DND-41 (cell line): ENCODE results near the gene GPR68.

Experiments
- ATAC-seq: fragments of 200-7000 bp; cut with Tn5 transposase; 3 replicates; pipeline ENCODE4 v1.9.1; 2021; ENCODE audit warnings: low read depth; ENCODE audit not compliant: insufficient read depth
- DNase-seq: peaks from one replicate; pipeline ENCODE4 v3.0.0-alpha.2; 2020
- H2AFZ ChIP-seq: 2 replicates; pipeline ENCODE4 v1.6.0; 2012; ENCODE audit warnings: low read depth, low read length
- H3K27ac ChIP-seq: 2 replicates; pipeline ENCODE4 v1.5.1; 2012; ENCODE audit warnings: low read length, inconsistent platforms
- H3K27me3 ChIP-seq: fragments of 200-600 bp; sonication (generic); 2 replicates; pipeline ENCODE4 v1.6.0; 2012; ENCODE audit warnings: low read length, mild to moderate bottlenecking, inconsistent platforms; ENCODE audit not compliant: insufficient read depth, poor library complexity
- H3K36me3 ChIP-seq: 2 replicates; pipeline ENCODE4 v1.5.1; 2012; ENCODE audit warnings: low read length, inconsistent platforms; ENCODE audit not compliant: insufficient read depth
- H3K4me1 ChIP-seq: 2 replicates; pipeline ENCODE4 v1.5.1; 2012; ENCODE audit warnings: mild to moderate bottlenecking, low read length; ENCODE audit not compliant: insufficient read depth
- H3K4me2 ChIP-seq: 2 replicates; pipeline ENCODE4 v1.6.0; 2012; ENCODE audit warnings: mild to moderate bottlenecking, moderate library complexity, low read length, inconsistent platforms; ENCODE audit not compliant: insufficient read depth
- H3K4me3 ChIP-seq, 2 experiments: fragments of 200-600 bp in 1 of 2; shearing (Covaris generic) in 1 of 2; 2 replicates each; pipeline ENCODE4 v1.5.1; 2012 to 2016; ENCODE audit warnings: inconsistent platforms in 2 of 2, low read length in 2 of 2, mild to moderate bottlenecking in 2 of 2, low read depth in 1 of 2, moderate library complexity in 1 of 2
- H3K79me2 ChIP-seq: 2 replicates; pipeline ENCODE4 v1.6.0; 2012; ENCODE audit warnings: low read length, inconsistent platforms; ENCODE audit not compliant: insufficient read depth
- H3K9ac ChIP-seq: 2 replicates; pipeline ENCODE4 v1.6.0; 2012; ENCODE audit warnings: low read depth, mild to moderate bottlenecking, inconsistent platforms, low read length, moderate library complexity
- H3K9me3 ChIP-seq: 2 replicates; pipeline ENCODE4 v1.5.1; 2012; ENCODE audit warnings: low read length, moderate library complexity, mild to moderate bottlenecking, inconsistent platforms; ENCODE audit not compliant: insufficient read depth, severe bottlenecking
- H4K20me1 ChIP-seq: 2 replicates; pipeline ENCODE4 v1.6.0; 2012; ENCODE audit warnings: low read length; ENCODE audit not compliant: insufficient read depth
- EZH2 ChIP-seq: IDR thresholded peaks from 3 replicates; pipeline ENCODE4 v1.6.1; 2012; ENCODE audit warnings: borderline replicate concordance, low read depth, mild to moderate bottlenecking, moderate library complexity, low read length, inconsistent platforms; ENCODE audit not compliant: severe bottlenecking
- TF ChIP-seq, protein P1 (sequence below): IDR thresholded peaks from 2 replicates; pipeline ENCODE4 v1.5.1; 2012; ENCODE audit warnings: borderline replicate concordance, low read length, moderate library complexity, mild to moderate bottlenecking; ENCODE audit not compliant: poor library complexity, severe bottlenecking; ENCODE audit errors: extremely low read depth

GPR68 gene

GRCh38 chr14:91197631-91198030, 46.9 kb downstream of the GPR68 start:
- Histone ChIP-seq H3K9me3 (no peaks in the 10 kb centered on the region), H3K9ac (no peak overlapping the region), H3K4me1 (peaks cover 26% of the 10 kb centered on the region), H3K4me2 (no peak overlapping the region), H2AFZ (no peak overlapping the region), H4K20me1 (peaks cover 7% of the 10 kb centered on the region; the same call in 1 of the 2 replicates), H3K4me3 (no peak overlapping the region), H3K36me3 (peaks cover 72% of the 10 kb centered on the region), H3K79me2 (no peaks in the 10 kb centered on the region), H3K27ac (no peak overlapping the region), H3K27me3 (no peaks in the 10 kb centered on the region)
- TF ChIP-seq, protein P1, sequence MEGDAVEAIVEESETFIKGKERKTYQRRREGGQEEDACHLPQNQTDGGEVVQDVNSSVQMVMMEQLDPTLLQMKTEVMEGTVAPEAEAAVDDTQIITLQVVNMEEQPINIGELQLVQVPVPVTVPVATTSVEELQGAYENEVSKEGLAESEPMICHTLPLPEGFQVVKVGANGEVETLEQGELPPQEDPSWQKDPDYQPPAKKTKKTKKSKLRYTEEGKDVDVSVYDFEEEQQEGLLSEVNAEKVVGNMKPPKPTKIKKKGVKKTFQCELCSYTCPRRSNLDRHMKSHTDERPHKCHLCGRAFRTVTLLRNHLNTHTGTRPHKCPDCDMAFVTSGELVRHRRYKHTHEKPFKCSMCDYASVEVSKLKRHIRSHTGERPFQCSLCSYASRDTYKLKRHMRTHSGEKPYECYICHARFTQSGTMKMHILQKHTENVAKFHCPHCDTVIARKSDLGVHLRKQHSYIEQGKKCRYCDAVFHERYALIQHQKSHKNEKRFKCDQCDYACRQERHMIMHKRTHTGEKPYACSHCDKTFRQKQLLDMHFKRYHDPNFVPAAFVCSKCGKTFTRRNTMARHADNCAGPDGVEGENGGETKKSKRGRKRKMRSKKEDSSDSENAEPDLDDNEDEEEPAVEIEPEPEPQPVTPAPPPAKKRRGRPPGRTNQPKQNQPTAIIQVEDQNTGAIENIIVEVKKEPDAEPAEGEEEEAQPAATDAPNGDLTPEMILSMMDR: no peak
- no peak for TF ChIP-seq EZH2
- no peak for ATAC-seq
- DNase-seq: no peak

GRCh38 chr14:91195881-91196280, 48.6 kb downstream of the GPR68 start:
- Histone ChIP-seq H3K4me2 (no peak overlapping the region), H3K27me3 (no peaks in the 10 kb centered on the region), H2AFZ (no peak overlapping the region), H3K79me2 (no peaks in the 10 kb centered on the region), H3K27ac (no peak overlapping the region), H3K9ac (no peak overlapping the region), H4K20me1 (peaks cover 7% of the 10 kb centered on the region; the same call in 1 of the 2 replicates), H3K4me3 (no peak overlapping the region), H3K9me3 (no peaks in the 10 kb centered on the region), H3K4me1 (peaks cover 20% of the 10 kb centered on the region), H3K36me3 (peaks cover 71% of the 10 kb centered on the region)
- DNase-seq (no peak), ATAC-seq (no peak)
- TF ChIP-seq, protein P1: no peak
- no peak for TF ChIP-seq EZH2

GRCh38 chr14:91193069-91193468, 51.4 kb downstream of the GPR68 start:
- TF ChIP-seq, protein P1: no peak
- TF ChIP-seq EZH2: no peak
- DNase-seq (no peak), ATAC-seq (no peak)
- no peak overlapping the region for H2AFZ ChIP-seq
- no peaks in the 10 kb centered on the region for H3K27me3 ChIP-seq
- H3K4me3 ChIP-seq: no peak overlapping the region
- H3K36me3 ChIP-seq: peaks cover 70% of the 10 kb centered on the region
- no peaks in the 10 kb centered on the region for H3K9me3 ChIP-seq
- H3K27ac ChIP-seq: no peak overlapping the region
- no peaks in the 10 kb centered on the region for H3K79me2 ChIP-seq
- no peak overlapping the region for H3K4me2 ChIP-seq
- peaks cover 7% of the 10 kb centered on the region; the same call in 1 of the 2 replicates for H4K20me1 ChIP-seq
- H3K9ac ChIP-seq: no peak overlapping the region
- peaks cover 20% of the 10 kb centered on the region for H3K4me1 ChIP-seq

DNA sequence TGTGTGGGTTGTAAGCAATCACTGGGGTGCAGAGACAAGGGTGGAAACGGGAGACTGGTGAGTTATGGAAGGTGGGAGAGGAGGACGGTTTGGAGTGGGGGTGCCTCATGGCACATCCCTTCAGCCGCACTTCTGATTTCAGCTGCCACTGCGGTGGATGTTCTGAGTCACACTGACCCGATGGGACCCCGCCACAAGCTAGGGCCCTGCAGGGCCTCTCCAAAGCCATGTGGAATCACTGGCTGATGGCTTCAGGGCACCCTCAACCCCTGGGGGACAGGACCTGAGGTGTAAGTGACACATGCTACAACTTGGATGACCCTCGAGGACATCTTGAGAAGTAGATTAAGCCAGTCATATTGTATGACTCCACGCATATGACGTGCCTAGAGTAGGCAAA, 53.7 kb downstream of the GPR68 start:
- Histone ChIP-seq H2AFZ (no peak overlapping the region), H3K9me3 (no peaks in the 10 kb centered on the region), H3K4me3 (no peak overlapping the region), H3K4me1 (peaks cover 20% of the 10 kb centered on the region), H4K20me1 (peaks cover 7% of the 10 kb centered on the region; the same call in 1 of the 2 replicates), H3K79me2 (no peaks in the 10 kb centered on the region), H3K9ac (no peak overlapping the region), H3K27ac (no peak overlapping the region), H3K4me2 (no peak overlapping the region), H3K27me3 (no peaks in the 10 kb centered on the region), H3K36me3 (peaks cover 70% of the 10 kb centered on the region)
- TF ChIP-seq EZH2: no peak
- TF ChIP-seq, protein P1: no peak
- ATAC-seq (no peak), DNase-seq (no peak)
